AG04450 (cell line): ENCODE results near the gene GH2. TPM values are rescaled to one million over a fixed set of nuclear protein-coding genes. Genes with fewer than 3 reads are reported as not detected.
"Not testable (repeated sequence)": the region's sequence is repeated elsewhere in the genome, so short reads cannot be mapped to it uniquely, and the experiment has no call there.

Experiments
- CTCF ChIA-PET: fragments of 300-600, 350-600 bp; formaldehyde crosslinking; extraction: SDS; loops from one replicate; lab custom pipeline; 2022; ENCODE audit warnings: antibody characterized with exemption, inconsistent platforms; lab: Charles Lee
- POLR2A ChIA-PET: fragments of 350-600 bp; formaldehyde crosslinking; extraction: SDS; loops from one replicate; lab custom pipeline; 2021; ENCODE audit warnings: antibody characterized with exemption, inconsistent platforms; lab: Yijun Ruan, JAX
- DNase-seq: peaks from one replicate; pipeline ENCODE4 v3.0.0-alpha.2; 2011; ENCODE audit warnings: low read depth, low spot score
- H3K27ac ChIP-seq: one replicate; pipeline ENCODE4 v1.5.1; 2012; ENCODE audit warnings: low read depth, low read length, control low read depth
- H3K27me3 ChIP-seq: one replicate; pipeline ENCODE4 v1.6.0; 2012; ENCODE audit warnings: low read length; ENCODE audit not compliant: control insufficient read depth, insufficient read depth
- H3K4me3 ChIP-seq: 2 replicates; pipeline ENCODE4 v1.5.1; 2011; ENCODE audit warnings: mild to moderate bottlenecking, low read depth, low read length, control low read depth
- H3K9me3 ChIP-seq: 2 replicates; pipeline ENCODE4 v1.5.1; 2012; ENCODE audit warnings: low read length; ENCODE audit not compliant: control insufficient read depth, insufficient read depth
- polyA plus RNA-seq: library from polyadenylated mRNA; depleted of rRNA; stranded (reverse); fragments of >200 nt; gene quantifications from 2 replicates; pipeline ENCODE4 v1.2.3, GENCODE V29; 2011
- TF ChIP-seq, protein P1 (sequence below): IDR thresholded peaks from 2 replicates; pipeline ENCODE4 v1.5.1; 2011; ENCODE audit warnings: low read depth, low read length, control low read depth, inconsistent platforms

Gene GH2
- polyA plus RNA-seq, 1 experiment = not detected

DNA sequence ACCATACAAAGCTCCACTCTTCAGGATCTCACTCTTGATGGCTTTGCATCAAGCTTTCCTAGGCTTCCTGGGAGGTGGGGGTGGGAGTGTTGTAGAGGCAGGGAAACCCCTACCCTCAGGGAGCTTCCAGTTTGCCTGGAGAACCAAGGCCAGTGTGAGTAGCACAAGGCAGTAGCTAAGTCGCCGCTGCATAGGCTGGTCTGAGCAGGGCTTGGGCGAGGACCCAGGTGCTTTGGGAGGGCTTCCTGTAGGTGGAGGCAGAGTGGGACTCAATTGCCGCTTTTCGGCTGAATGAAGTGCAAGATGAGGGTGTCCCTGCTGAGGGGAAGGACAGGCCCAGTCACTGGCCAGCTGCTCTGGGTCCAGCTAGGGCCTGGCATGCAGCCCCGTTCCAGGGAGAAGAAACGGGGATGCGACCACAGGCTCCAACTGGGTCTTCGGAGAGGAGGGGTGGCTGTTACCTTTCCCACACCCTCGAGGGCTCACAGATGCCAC is 46.5 kb upstream of the GH2 start:
- POLR2A ChIA-PET = interaction anchor here (0.6 kb wide), 1 partner anchor 286 kb away, joined by 3 read pairs; no protein-coding TSS in a partner anchor

DNA sequence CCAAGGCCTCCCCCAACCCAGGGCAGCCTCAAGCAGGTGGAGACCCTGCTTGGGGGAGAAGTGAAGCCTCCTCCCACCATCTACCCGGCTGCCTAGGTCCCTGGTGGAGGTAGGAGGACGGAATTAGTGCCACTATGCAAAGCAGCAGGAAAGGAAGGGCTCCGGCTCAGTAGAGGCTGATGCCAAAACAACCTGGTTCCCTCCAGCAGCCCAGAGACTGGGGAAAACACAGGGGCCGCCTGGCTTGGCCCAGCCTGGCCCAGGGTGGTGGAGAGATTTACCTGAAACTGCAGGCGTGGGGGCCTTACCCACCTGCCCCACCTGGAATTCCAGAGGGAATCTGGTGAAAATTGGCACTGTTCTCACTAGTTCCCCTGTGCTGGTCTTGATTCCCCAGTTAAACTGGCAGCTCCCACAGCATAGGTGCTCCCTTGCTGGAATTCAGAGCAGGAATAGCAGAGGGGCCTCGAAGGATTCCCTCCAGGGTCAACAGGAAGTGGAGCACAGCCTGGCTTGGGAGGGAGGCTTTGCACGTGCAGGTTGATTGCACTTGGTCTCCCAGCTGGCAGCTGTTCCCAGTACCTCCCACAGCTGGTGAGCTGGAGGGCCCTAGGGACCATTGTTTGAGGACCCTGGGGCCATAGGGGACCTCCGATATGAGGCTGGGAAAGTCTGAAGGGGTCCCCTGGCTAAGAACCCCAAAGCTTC is 45.9 kb upstream of the GH2 start:
- no peak for DNase-seq
- H3K27ac ChIP-seq = no peak overlapping the region
- TF ChIP-seq, protein P1, sequence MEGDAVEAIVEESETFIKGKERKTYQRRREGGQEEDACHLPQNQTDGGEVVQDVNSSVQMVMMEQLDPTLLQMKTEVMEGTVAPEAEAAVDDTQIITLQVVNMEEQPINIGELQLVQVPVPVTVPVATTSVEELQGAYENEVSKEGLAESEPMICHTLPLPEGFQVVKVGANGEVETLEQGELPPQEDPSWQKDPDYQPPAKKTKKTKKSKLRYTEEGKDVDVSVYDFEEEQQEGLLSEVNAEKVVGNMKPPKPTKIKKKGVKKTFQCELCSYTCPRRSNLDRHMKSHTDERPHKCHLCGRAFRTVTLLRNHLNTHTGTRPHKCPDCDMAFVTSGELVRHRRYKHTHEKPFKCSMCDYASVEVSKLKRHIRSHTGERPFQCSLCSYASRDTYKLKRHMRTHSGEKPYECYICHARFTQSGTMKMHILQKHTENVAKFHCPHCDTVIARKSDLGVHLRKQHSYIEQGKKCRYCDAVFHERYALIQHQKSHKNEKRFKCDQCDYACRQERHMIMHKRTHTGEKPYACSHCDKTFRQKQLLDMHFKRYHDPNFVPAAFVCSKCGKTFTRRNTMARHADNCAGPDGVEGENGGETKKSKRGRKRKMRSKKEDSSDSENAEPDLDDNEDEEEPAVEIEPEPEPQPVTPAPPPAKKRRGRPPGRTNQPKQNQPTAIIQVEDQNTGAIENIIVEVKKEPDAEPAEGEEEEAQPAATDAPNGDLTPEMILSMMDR = no peak
- CTCF ChIA-PET = interaction anchor here (0.8 to 3.8 kb wide), 2 partner anchors 9 to 19 kb away, joined by 3 to 17 read pairs; no protein-coding TSS in a partner anchor
- H3K9me3 ChIP-seq = no peaks in the 10 kb centered on the region
- no peak overlapping the region for H3K4me3 ChIP-seq
- peaks cover 2% of the 10 kb centered on the region for H3K27me3 ChIP-seq
- POLR2A ChIA-PET = interaction anchor here (0.6 kb wide), 1 partner anchor 287 kb away, joined by 3 read pairs; no protein-coding TSS in a partner anchor

More for the DNA sequence above, 46.5 kb upstream of the GH2 start:
- H3K4me3 ChIP-seq = no peak overlapping the region
- H3K27me3 ChIP-seq = peaks cover 6% of the 10 kb centered on the region
- CTCF ChIA-PET = interaction anchor here (0.8 to 3.8 kb wide), 2 partner anchors 9 to 19 kb away, joined by 3 to 17 read pairs; no protein-coding TSS in a partner anchor
- no peaks in the 10 kb centered on the region for H3K9me3 ChIP-seq
- DNase-seq = no peak
- H3K27ac ChIP-seq = no peak overlapping the region
- TF ChIP-seq, protein P1 = no peak

DNA sequence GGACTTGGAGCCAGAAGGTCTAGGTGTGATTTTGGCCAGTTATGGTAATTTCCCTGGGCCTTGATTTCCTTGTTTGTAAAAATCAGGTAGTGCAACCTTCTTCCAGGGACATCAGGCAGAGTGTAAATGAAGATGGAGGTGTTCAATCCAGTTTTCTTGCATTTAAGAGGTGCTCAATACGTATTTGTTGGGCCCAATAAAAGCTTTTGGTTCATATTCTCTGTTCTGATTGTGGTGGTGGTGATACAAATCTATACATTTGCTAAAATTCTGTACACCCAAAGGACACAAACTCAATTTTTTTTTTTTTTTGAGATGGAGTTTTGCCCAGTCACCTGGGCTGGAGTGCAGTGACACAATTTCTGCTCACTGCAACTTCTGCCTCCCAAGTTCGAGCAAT is 44.4 kb upstream of the GH2 start:
- H3K27me3 ChIP-seq = peaks cover 2% of the 10 kb centered on the region
- POLR2A ChIA-PET = no interaction called here
- DNase-seq = no peak
- no peak overlapping the region for H3K4me3 ChIP-seq
- TF ChIP-seq, protein P1 = no peak
- no peak overlapping the region for H3K27ac ChIP-seq
- H3K9me3 ChIP-seq = no peaks in the 10 kb centered on the region
- CTCF ChIA-PET = interaction anchor here (0.9 kb wide), 1 partner anchor 21 kb away, joined by 3 read pairs; no protein-coding TSS in a partner anchor

DNA sequence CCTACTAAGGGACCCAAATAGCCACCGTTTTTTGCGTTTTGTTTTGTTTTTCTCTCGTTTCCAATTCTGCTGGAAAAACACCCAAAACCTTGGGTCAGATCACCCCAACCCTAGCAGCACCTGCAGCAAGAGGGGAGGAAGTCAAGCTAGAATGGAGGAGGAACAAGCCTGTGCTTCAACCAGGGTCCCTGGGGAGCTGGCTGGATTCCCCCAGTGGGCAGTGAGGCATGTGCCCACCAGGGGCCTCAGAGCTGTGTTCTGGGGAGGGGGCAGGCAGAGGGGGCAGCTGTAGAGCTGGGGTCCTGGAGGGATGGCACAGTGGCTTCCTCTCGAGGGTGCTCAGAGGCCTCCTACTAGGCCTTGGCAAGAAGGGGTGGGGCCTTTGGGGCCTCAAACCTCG is 43.9 kb upstream of the GH2 start:
- no peak overlapping the region for H3K4me3 ChIP-seq
- H3K27ac ChIP-seq = no peak overlapping the region
- H3K27me3 ChIP-seq = peaks cover 4% of the 10 kb centered on the region
- H3K9me3 ChIP-seq = no peaks in the 10 kb centered on the region
- ChIA-PET CTCF (interaction anchor here (0.9 to 1.4 kb wide), 2 partner anchors 22 to 103 kb away, joined by 3 to 5 read pairs; no protein-coding TSS in a partner anchor), POLR2A (no interaction called here)
- TF ChIP-seq, protein P1 = no peak
- no peak for DNase-seq

DNA sequence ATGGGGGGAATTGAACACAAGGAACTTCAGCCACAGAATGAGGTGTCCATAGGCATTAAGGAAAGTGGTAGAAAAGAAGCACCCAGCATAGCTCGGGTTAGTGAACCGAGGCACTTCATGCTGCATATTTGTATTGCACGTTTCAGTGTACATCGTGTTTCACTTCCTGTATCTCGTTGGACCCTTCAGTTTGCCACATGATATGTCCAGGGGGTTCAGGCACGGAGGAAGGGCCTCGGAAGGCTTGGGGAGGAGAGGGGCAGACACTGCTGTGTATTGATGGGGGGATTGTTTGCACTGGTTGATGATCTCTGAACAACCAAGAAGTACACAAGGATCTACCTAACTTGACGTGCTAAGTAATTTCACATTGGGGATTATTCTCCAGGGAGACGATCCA is 40.7 kb upstream of the GH2 start:
- H3K4me3 ChIP-seq, DNase-seq, POLR2A ChIA-PET, H3K9me3 ChIP-seq, H3K27ac ChIP-seq: not testable (repeated sequence)
- CTCF ChIA-PET = interaction anchor here (0.9 to 1.9 kb wide), 3 partner anchors 11 to 106 kb away, joined by 3 to 9 read pairs (median 4); partner anchors contain the start of gene CSHL1
- peaks cover 11% of the 10 kb centered on the region for H3K27me3 ChIP-seq

DNA sequence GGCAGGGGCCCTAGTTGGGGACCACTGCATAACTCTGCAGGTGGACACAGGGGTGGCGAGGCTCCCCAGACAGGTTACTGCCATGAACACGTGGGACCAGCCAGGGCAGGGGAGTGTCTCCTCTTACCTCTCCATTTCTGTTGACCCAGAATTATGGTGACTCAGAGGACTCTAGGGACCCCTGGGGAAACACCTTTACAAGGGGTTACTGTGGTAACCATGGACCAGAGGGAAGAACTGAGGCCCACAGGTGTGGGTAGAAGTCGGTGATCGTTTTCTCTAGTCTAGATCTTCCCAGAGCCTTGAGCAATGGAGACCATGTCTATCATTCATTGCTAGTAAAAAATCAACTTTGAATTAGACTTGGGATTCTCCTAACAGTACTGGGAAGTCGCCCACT is 39.0 kb upstream of the GH2 start:
- H3K9me3 ChIP-seq, DNase-seq, POLR2A ChIA-PET, H3K4me3 ChIP-seq, H3K27ac ChIP-seq: not testable (repeated sequence)
- peaks cover 16% of the 10 kb centered on the region for H3K27me3 ChIP-seq
- CTCF ChIA-PET = interaction anchor here (1.0 to 4.6 kb wide), 8 partner anchors 9 to 215 kb away, joined by 3 to 110 read pairs (median 16); partner anchors contain the start of gene CD79B

DNA sequence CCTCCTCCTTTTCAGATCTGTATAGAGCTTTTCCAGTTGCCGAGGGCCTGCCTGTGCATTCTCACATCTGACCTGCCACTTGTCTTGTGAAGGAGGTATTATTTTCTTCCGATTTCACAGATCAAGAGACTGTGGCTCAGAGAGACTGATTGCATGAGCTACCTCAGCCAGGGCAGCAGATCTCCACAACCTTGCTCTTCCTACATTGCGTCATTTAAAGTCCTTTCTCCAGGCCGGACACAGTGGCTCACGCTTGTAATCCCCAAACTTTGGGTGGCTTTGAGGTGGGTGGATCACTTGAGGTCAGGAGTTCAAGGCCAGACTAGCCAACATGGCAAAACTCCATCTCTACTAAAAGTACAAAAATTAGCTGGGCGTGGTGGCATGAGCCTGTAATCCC is 38.3 kb upstream of the GH2 start:
- POLR2A ChIA-PET, H3K27ac ChIP-seq, DNase-seq, H3K4me3 ChIP-seq, H3K9me3 ChIP-seq: not testable (repeated sequence)
- H3K27me3 ChIP-seq = peaks cover 20% of the 10 kb centered on the region
- CTCF ChIA-PET = interaction anchor here (0.7 to 4.6 kb wide), 26 partner anchors 10 to 442 kb away, joined by 3 to 110 read pairs (median 6); partner anchors contain the start of genes CD79B and ICAM2
